ENCODE results near the gene ANTXR1.

Gene ANTXR1

GRCh38 chr2:69031466-69031865 lies 18.5 kb downstream of the ANTXR1 start:
- in situ Hi-C loops (cut with HindIII; ENCODE audit: low sequenced_read_pairs) = no loop called here

GRCh38 chr2:69032336-69032735 lies 19.4 kb downstream of the ANTXR1 start:
- in situ Hi-C loops (cut with HindIII; ENCODE audit: low sequenced_read_pairs) = no loop called here

- in situ Hi-C loops (cut with HindIII; ENCODE audit: low sequenced_read_pairs) = no loop called here
These were observed 20.6 kb downstream of the ANTXR1 start for GRCh38 chr2:69033461-69034095.

- in situ Hi-C loops (cut with HindIII; ENCODE audit: low sequenced_read_pairs) = no loop called here
These were observed 21.1 kb downstream of the ANTXR1 start for GRCh38 chr2:69034122-69034521.

- in situ Hi-C loops (cut with HindIII; ENCODE audit: low sequenced_read_pairs) = no loop called here
These were observed 21.9 kb downstream of the ANTXR1 start for GRCh38 chr2:69034845-69035244.

- in situ Hi-C loops (cut with HindIII; ENCODE audit: low sequenced_read_pairs) = no loop called here
These were observed 23.9 kb downstream of the ANTXR1 start for GRCh38 chr2:69036926-69037325.

- in situ Hi-C loops (cut with HindIII; ENCODE audit: low sequenced_read_pairs) = no loop called here
These were observed 28.2 kb downstream of the ANTXR1 start for GRCh38 chr2:69041214-69041613.

- in situ Hi-C loops (cut with HindIII; ENCODE audit: low sequenced_read_pairs) = no loop called here
These were observed 30.9 kb downstream of the ANTXR1 start for GRCh38 chr2:69043736-69044400.

GRCh38 chr2:69046221-69046662 lies 33.3 kb downstream of the ANTXR1 start:
- in situ Hi-C loops (cut with HindIII; ENCODE audit: low sequenced_read_pairs) = no loop called here

GRCh38 chr2:69047625-69048145 lies 34.7 kb downstream of the ANTXR1 start:
- in situ Hi-C loops (cut with HindIII; ENCODE audit: low sequenced_read_pairs) = no loop called here

GRCh38 chr2:69050802-69051201 lies 37.8 kb downstream of the ANTXR1 start:
- in situ Hi-C loops (cut with HindIII; ENCODE audit: low sequenced_read_pairs) = no loop called here

GRCh38 chr2:69053416-69053965 lies 40.5 kb downstream of the ANTXR1 start:
- in situ Hi-C loops (cut with HindIII; ENCODE audit: low sequenced_read_pairs) = no loop called here

GRCh38 chr2:69054431-69054830 lies 41.5 kb downstream of the ANTXR1 start:
- in situ Hi-C loops (cut with HindIII; ENCODE audit: low sequenced_read_pairs) = no loop called here

- in situ Hi-C loops (cut with HindIII; ENCODE audit: low sequenced_read_pairs) = no loop called here
These were observed 42.9 kb downstream of the ANTXR1 start for GRCh38 chr2:69055688-69056470.

- in situ Hi-C loops (cut with HindIII; ENCODE audit: low sequenced_read_pairs) = no loop called here
These were observed 44.7 kb downstream of the ANTXR1 start for GRCh38 chr2:69057660-69058059.

- in situ Hi-C loops (cut with HindIII; ENCODE audit: low sequenced_read_pairs) = no loop called here
These were observed 46.8 kb downstream of the ANTXR1 start for GRCh38 chr2:69059731-69060290.

- in situ Hi-C loops (cut with HindIII; ENCODE audit: low sequenced_read_pairs) = no loop called here
These were observed 48.0 kb downstream of the ANTXR1 start for GRCh38 chr2:69060938-69061501.

GRCh38 chr2:69061525-69061924 lies 48.5 kb downstream of the ANTXR1 start:
- in situ Hi-C loops (cut with HindIII; ENCODE audit: low sequenced_read_pairs) = no loop called here

GRCh38 chr2:69062307-69062962 lies 49.5 kb downstream of the ANTXR1 start:
- in situ Hi-C loops (cut with HindIII; ENCODE audit: low sequenced_read_pairs) = no loop called here

GRCh38 chr2:69065735-69066336 lies 52.9 kb downstream of the ANTXR1 start:
- in situ Hi-C loops (cut with HindIII; ENCODE audit: low sequenced_read_pairs) = no loop called here
